COR-L47 (cell line): ENCODE results near the gene ZNF407.

Experiments
- DNase-seq: peaks from one replicate; lab custom pipeline; 2025; lab: John Stamatoyannopoulos, UW

ZNF407 gene

GRCh38 chr18:75008186-75008585 lies 410.5 kb downstream of the ZNF407 start:
- DNase-seq: no peak

- no peak for DNase-seq
Measured at GRCh38 chr18:75009296-75009695, 411.6 kb downstream of the ZNF407 start.

- no peak for DNase-seq
Measured at GRCh38 chr18:75009878-75010277, 412.2 kb downstream of the ZNF407 start.

GRCh38 chr18:75010278-75010677 lies 412.6 kb downstream of the ZNF407 start:
- no peak for DNase-seq

- DNase-seq: no peak
Measured at GRCh38 chr18:75010689-75011088, 413.0 kb downstream of the ZNF407 start.

- no peak for DNase-seq
Measured at GRCh38 chr18:75016025-75016717, 418.5 kb downstream of the ZNF407 start.

GRCh38 chr18:75023473-75023872 lies 425.8 kb downstream of the ZNF407 start:
- no peak for DNase-seq

- no peak for DNase-seq
Measured at GRCh38 chr18:75024871-75025270, 427.2 kb downstream of the ZNF407 start.

GRCh38 chr18:75025573-75025972 lies 427.9 kb downstream of the ZNF407 start:
- no peak for DNase-seq

- no peak for DNase-seq
Measured at GRCh38 chr18:75029481-75029880, 431.8 kb downstream of the ZNF407 start.

- DNase-seq: no peak
Measured at GRCh38 chr18:75031717-75032317, 434.1 kb downstream of the ZNF407 start.

- no peak for DNase-seq
Measured at GRCh38 chr18:75033516-75033915, 435.8 kb downstream of the ZNF407 start.

GRCh38 chr18:75034937-75035336 lies 437.3 kb downstream of the ZNF407 start:
- no peak for DNase-seq

GRCh38 chr18:75035928-75036327 lies 438.3 kb downstream of the ZNF407 start:
- DNase-seq: no peak

GRCh38 chr18:75036917-75037688 lies 439.4 kb downstream of the ZNF407 start:
- DNase-seq: no peak

GRCh38 chr18:75037689-75037955 lies 440.0 kb downstream of the ZNF407 start:
- no peak for DNase-seq

GRCh38 chr18:75041586-75041985 lies 443.9 kb downstream of the ZNF407 start:
- peak; percentile 58 for DNase-seq

- DNase-seq: no peak
Measured at GRCh38 chr18:75043478-75043877, 445.8 kb downstream of the ZNF407 start.

GRCh38 chr18:75044296-75044695 lies 446.6 kb downstream of the ZNF407 start:
- no peak for DNase-seq

GRCh38 chr18:75044791-75045190 lies 447.1 kb downstream of the ZNF407 start:
- DNase-seq: no peak

GRCh38 chr18:75045272-75045671 lies 447.6 kb downstream of the ZNF407 start:
- DNase-seq: no peak

- DNase-seq: no peak
Measured at GRCh38 chr18:75047240-75047961, 449.7 kb downstream of the ZNF407 start.
